Measurements from ENCODE around the gene LIME1.
A peak's percentile ranks its signal among the peaks of the same experiment; 100 is the strongest.

The LIME1 gene

GRCh38 chr20:63693083-63693732 is 43.3 kb upstream of the LIME1 start:
- DNase-seq (ENCODE audit: low read depth): no peak
- Histone ChIP-seq H3K36me3 (ENCODE audit: control insufficient read depth, insufficient read depth, low read length, severe bottlenecking) (no peaks in the 10 kb centered on the region), H3K4me1 (ENCODE audit: control insufficient read depth, insufficient read depth, low read length) (peaks cover 21% of the 10 kb centered on the region), H3K4me3 (ENCODE audit: low read length) (no peak overlapping the region), H3K27me3 (replicated peaks; ENCODE audit: control insufficient read depth, insufficient read depth, low read length) (no peaks in the 10 kb centered on the region), H3K9ac (ENCODE audit: low read length) (no peak overlapping the region), H3K9me3 (ENCODE audit: control insufficient read depth, low read length) (no peaks in the 10 kb centered on the region)

- no peak for DNase-seq (ENCODE audit: low read depth)
Observed at GRCh38 chr20:63693733-63694583, 42.5 kb upstream of the LIME1 start.

GRCh38 chr20:63694584-63695423 is 41.7 kb upstream of the LIME1 start:
- H3K36me3 ChIP-seq (ENCODE audit: control insufficient read depth, insufficient read depth, low read length, severe bottlenecking): no peaks in the 10 kb centered on the region
- H3K4me1 ChIP-seq (ENCODE audit: control insufficient read depth, insufficient read depth, low read length): peaks cover 37% of the 10 kb centered on the region
- H3K27me3 ChIP-seq (replicated peaks; ENCODE audit: control insufficient read depth, insufficient read depth, low read length): no peaks in the 10 kb centered on the region
- H3K9me3 ChIP-seq (ENCODE audit: control insufficient read depth, low read length): no peaks in the 10 kb centered on the region
- H3K4me3 ChIP-seq (ENCODE audit: low read length): no peak overlapping the region
- H3K9ac ChIP-seq (ENCODE audit: low read length): no peak overlapping the region
- no peak for DNase-seq (ENCODE audit: low read depth)

More at GRCh38 chr20:63693733-63694583, 42.5 kb upstream of the LIME1 start:
- Histone ChIP-seq H3K4me1 (ENCODE audit: control insufficient read depth, insufficient read depth, low read length) (peaks cover 29% of the 10 kb centered on the region), H3K27me3 (replicated peaks; ENCODE audit: control insufficient read depth, insufficient read depth, low read length) (no peaks in the 10 kb centered on the region), H3K4me3 (ENCODE audit: low read length) (no peak overlapping the region), H3K9me3 (ENCODE audit: control insufficient read depth, low read length) (no peaks in the 10 kb centered on the region), H3K9ac (ENCODE audit: low read length) (no peak overlapping the region), H3K36me3 (ENCODE audit: control insufficient read depth, insufficient read depth, low read length, severe bottlenecking) (no peaks in the 10 kb centered on the region)

DNA sequence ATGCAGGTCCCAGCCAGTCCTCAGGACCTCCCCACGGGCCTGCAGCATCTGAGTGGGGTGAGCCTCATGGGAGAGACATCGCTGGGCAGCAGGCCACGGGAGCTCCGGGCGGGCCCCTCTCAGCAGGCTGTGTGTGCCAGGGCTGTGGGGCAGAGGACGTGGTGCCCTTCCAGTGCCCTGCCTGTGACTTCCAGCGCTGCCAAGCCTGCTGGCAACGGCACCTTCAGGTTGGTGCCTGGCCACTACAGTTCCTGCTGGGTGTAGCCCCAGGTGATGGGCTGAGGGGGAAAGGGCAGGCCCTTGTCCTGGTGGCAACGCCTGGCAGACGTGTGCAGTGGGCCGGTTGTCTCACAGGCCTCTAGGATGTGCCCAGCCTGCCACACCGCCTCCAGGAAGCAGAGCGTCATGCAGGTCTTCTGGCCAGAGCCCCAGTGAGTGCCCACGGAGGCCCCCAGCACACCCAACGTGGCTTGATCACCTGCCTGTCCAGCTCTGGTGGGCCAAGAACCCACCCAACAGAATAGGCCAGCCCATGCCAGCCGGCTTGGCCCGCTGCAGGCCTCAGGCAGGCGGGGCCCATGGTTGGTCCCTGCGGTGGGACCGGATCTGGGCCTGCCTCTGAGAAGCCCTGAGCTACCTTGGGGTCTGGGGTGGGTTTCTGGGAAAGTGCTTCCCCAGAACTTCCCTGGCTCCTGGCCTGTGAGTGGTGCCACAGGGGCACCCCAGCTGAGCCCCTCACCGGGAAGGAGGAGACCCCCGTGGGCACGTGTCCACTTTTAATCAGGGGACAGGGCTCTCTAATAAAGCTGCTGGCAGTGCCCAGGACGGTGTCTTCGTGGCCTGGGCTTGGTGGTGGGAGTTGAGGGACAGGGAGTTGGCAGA is 40.8 kb upstream of the LIME1 start:
- Histone ChIP-seq H3K27me3 (replicated peaks; ENCODE audit: control insufficient read depth, insufficient read depth, low read length) (no peaks in the 10 kb centered on the region), H3K9me3 (ENCODE audit: control insufficient read depth, low read length) (no peaks in the 10 kb centered on the region), H3K4me3 (ENCODE audit: low read length) (no peak overlapping the region), H3K4me1 (ENCODE audit: control insufficient read depth, insufficient read depth, low read length) (peaks cover 39% of the 10 kb centered on the region), H3K36me3 (ENCODE audit: control insufficient read depth, insufficient read depth, low read length, severe bottlenecking) (no peaks in the 10 kb centered on the region), H3K9ac (ENCODE audit: low read length) (peak overlapping the region; percentile 34)
- no peak for DNase-seq (ENCODE audit: low read depth)

DNA sequence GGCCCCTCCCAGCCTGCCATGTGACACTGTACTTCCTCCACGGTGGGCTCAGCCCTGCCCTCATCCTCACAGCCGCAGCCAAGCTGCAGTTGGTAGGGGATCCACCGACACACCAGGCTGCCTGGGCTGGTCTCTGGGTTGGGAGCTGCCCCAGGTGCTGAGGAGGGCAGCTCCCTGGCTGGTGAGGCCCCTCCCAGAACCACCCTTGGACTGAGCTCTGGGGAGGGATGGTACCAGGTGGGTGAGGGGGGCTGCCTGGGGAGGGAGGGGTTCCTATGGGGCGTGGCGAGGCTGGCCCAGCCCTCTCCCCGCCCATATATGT is 40.2 kb upstream of the LIME1 start:
- no peak for DNase-seq (ENCODE audit: low read depth)
- H3K36me3 ChIP-seq (ENCODE audit: control insufficient read depth, insufficient read depth, low read length, severe bottlenecking): no peaks in the 10 kb centered on the region
- H3K9me3 ChIP-seq (ENCODE audit: control insufficient read depth, low read length): no peaks in the 10 kb centered on the region
- H3K9ac ChIP-seq (ENCODE audit: low read length): peak overlapping the region; percentile 34
- H3K4me3 ChIP-seq (ENCODE audit: low read length): no peak overlapping the region
- H3K4me1 ChIP-seq (ENCODE audit: control insufficient read depth, insufficient read depth, low read length): peaks cover 39% of the 10 kb centered on the region
- no peaks in the 10 kb centered on the region for H3K27me3 ChIP-seq (replicated peaks; ENCODE audit: control insufficient read depth, insufficient read depth, low read length)

GRCh38 chr20:63696628-63697356 is 39.7 kb upstream of the LIME1 start, which contains the start of gene TNFRSF6B:
Gene TNFRSF6B, plus strand, starts transcription at chr20:63696652. Its CDS starts 116 bp downstream, at chr20:63696768.
- H3K4me1 ChIP-seq (ENCODE audit: control insufficient read depth, insufficient read depth, low read length): peaks cover 39% of the 10 kb centered on the region
- H3K9ac ChIP-seq (ENCODE audit: low read length): peak within 1 kb of the TSS; percentile 83
- H3K9me3 ChIP-seq (ENCODE audit: control insufficient read depth, low read length): no peaks in the 10 kb centered on the region
- H3K4me3 ChIP-seq (ENCODE audit: low read length): no peak within 1 kb of the TSS
- H3K36me3 ChIP-seq (ENCODE audit: control insufficient read depth, insufficient read depth, low read length, severe bottlenecking): no peaks in the 10 kb centered on the region
- DNase-seq (ENCODE audit: low read depth): no peak
- no peaks in the 10 kb centered on the region for H3K27me3 ChIP-seq (replicated peaks; ENCODE audit: control insufficient read depth, insufficient read depth, low read length)

DNA sequence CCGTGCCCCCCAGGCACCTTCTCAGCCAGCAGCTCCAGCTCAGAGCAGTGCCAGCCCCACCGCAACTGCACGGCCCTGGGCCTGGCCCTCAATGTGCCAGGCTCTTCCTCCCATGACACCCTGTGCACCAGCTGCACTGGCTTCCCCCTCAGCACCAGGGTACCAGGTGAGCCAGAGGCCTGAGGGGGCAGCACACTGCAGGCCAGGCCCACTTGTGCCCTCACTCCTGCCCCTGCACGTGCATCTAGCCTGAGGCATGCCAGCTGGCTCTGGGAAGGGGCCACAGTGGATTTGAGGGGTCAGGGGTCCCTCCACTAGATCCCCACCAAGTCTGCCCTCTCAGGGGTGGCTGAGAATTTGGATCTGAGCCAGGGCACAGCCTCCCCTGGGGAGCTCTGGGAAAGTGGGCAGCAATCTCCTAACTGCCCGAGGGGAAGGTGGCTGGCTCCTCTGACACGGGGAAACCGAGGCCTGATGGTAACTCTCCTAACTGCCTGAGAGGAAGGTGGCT is 39.1 kb upstream of the LIME1 start:
- DNase-seq (ENCODE audit: low read depth): no peak
- no peaks in the 10 kb centered on the region for H3K9me3 ChIP-seq (ENCODE audit: control insufficient read depth, low read length)
- H3K36me3 ChIP-seq (ENCODE audit: control insufficient read depth, insufficient read depth, low read length, severe bottlenecking): no peaks in the 10 kb centered on the region
- H3K4me3 ChIP-seq (ENCODE audit: low read length): no peak overlapping the region
- peaks cover 39% of the 10 kb centered on the region for H3K4me1 ChIP-seq (ENCODE audit: control insufficient read depth, insufficient read depth, low read length)
- H3K9ac ChIP-seq (ENCODE audit: low read length): peak overlapping the region; percentile 83
- H3K27me3 ChIP-seq (replicated peaks; ENCODE audit: control insufficient read depth, insufficient read depth, low read length): no peaks in the 10 kb centered on the region

DNA sequence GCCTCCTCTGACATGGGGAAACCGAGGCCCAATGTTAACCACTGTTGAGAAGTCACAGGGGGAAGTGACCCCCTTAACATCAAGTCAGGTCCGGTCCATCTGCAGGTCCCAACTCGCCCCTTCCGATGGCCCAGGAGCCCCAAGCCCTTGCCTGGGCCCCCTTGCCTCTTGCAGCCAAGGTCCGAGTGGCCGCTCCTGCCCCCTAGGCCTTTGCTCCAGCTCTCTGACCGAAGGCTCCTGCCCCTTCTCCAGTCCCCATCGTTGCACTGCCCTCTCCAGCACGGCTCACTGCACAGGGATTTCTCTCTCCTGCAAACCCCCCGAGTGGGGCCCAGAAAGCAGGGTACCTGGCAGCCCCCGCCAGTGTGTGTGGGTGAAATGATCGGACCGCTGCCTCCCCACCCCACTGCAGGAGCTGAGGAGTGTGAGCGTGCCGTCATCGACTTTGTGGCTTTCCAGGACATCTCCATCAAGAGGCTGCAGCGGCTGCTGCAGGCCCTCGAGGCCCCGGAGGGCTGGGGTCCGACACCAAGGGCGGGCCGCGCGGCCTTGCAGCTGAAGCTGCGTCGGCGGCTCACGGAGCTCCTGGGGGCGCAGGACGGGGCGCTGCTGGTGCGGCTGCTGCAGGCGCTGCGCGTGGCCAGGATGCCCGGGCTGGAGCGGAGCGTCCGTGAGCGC is 38.5 kb upstream of the LIME1 start:
- Histone ChIP-seq H3K9ac (ENCODE audit: low read length) (peak overlapping the region; percentile 83), H3K4me1 (ENCODE audit: control insufficient read depth, insufficient read depth, low read length) (peaks cover 39% of the 10 kb centered on the region), H3K27me3 (replicated peaks; ENCODE audit: control insufficient read depth, insufficient read depth, low read length) (no peaks in the 10 kb centered on the region), H3K36me3 (ENCODE audit: control insufficient read depth, insufficient read depth, low read length, severe bottlenecking) (no peaks in the 10 kb centered on the region), H3K9me3 (ENCODE audit: control insufficient read depth, low read length) (no peaks in the 10 kb centered on the region), H3K4me3 (ENCODE audit: low read length) (no peak overlapping the region)
- no peak for DNase-seq (ENCODE audit: low read depth)

DNA sequence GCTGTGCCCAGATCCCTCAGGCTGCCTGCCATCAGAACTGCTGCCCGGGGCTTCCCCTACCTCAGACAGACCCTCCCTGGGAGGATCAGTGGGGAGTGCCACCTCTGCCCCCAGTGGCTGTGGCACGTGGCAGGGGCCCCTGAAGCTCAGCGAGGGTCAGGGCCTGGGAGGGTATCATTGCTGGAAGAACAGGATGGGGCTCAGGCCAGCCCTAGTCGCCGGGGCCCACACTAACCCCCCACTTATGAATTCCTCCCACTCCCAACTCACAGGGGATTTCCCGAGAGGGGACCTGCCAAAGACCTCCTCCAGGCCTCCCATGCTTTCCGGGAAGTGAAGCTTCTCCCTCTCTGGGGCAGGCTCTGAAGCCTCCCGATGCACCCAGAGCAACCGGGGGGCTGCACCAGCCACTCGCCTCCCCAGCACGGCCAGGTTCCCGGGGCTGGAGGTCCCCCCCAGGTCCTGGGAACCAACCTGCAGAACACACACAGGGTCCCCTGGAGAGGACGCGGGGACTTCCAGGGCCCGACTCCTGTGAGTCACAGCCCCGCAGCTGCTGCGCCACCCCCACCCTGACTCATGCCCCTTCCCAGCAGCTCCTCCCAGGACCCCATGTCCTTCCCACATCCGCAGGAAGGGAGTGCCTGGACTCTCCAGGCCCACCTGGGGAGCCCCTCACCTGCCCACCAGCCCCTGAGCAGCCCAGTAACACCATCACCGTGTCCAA is 37.6 kb upstream of the LIME1 start:
- Histone ChIP-seq H3K9me3 (ENCODE audit: control insufficient read depth, low read length) (no peaks in the 10 kb centered on the region), H3K27me3 (replicated peaks; ENCODE audit: control insufficient read depth, insufficient read depth, low read length) (no peaks in the 10 kb centered on the region), H3K36me3 (ENCODE audit: control insufficient read depth, insufficient read depth, low read length, severe bottlenecking) (peaks cover 5% of the 10 kb centered on the region), H3K4me1 (ENCODE audit: control insufficient read depth, insufficient read depth, low read length) (peaks cover 39% of the 10 kb centered on the region), H3K4me3 (ENCODE audit: low read length) (no peak overlapping the region), H3K9ac (ENCODE audit: low read length) (peak overlapping the region; percentile 83)
- DNase-seq (ENCODE audit: low read depth): peak; percentile 81

Measured in adipocyte (in vitro differentiated cells).